ENCODE results near the gene ADGRG1.

The ADGRG1 gene

DNA sequence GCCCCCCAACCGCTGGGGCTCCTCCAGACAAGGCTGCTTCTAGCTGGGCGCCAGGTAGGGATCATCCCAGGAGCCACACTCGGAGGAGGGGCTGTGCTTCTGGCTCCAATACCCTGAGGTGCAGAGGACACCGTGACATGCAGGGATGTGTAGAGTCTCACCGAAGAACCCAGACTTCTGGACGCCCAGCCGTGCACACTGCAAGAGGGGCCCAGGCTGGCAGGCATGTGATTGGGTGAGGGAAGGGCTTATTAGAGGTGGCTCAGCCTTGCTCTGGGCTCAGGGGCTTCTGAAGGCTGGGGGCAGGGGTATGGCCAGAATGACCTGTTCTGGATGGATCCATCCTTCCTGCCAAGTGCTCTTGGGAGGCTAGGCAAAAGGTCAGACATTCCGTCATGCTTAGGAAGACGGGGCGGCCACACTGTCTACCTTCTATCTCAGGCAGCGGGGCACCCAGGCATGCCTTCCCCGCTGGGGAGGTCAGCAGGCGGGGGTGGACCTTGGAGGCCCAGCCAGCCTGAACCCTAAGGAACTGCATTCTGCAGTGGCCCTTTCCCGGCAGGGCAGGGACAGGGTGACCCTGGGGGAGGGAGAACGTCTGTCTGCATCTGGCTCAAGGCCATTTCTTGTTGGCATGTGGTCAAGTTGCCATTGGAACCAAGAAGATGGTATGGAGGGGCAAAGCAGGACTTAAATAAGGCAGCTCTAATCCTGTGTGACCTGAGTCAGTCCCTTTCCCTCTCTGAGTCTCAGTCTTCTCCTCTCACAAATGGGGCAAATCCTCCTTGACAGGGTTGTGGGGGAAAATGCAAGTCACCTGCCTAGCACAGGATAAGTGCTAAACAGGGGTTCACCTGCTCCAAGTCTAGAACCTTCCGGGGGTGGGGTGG, 5.8 kb upstream of the ADGRG1 start:
- peak in 1 of 2 donors; percentile 39 for DNase-seq
- H3K18ac ChIP-seq (ENCODE audit: low read length): peak overlapping the region; percentile 79
- peak overlapping the region; percentile 55 for H4K8ac ChIP-seq (ENCODE audit: low read depth, low read length)
- WGBS (ENCODE audit: extremely low coverage, insufficient coverage, insufficient read length): no CpG with 5 or more reads among the region's 16 CpGs
- H3K27ac ChIP-seq (ENCODE audit: low read depth, low read length): peak overlapping the region; percentile 80
- H4K91ac ChIP-seq (ENCODE audit: low read depth, low read length): peak overlapping the region; percentile 84
- H2AFZ ChIP-seq (ENCODE audit: insufficient read depth, low read length, poor library complexity): peak overlapping the region; percentile 19
- peak overlapping the region; percentile 37 for H2BK12ac ChIP-seq (ENCODE audit: low read length)
- H3K4me2 ChIP-seq (ENCODE audit: low read length): no peak overlapping the region
- no peak overlapping the region for H3K4me3 ChIP-seq (ENCODE audit: low read depth, low read length)
- H3K14ac ChIP-seq (ENCODE audit: low read length): peak overlapping the region; percentile 71
- peak overlapping the region; percentile 9 for H4K12ac ChIP-seq (ENCODE audit: low read depth, low read length)
- H2BK120ac ChIP-seq (ENCODE audit: insufficient read depth, low read length, poor library complexity): peak overlapping the region; percentile 87
- no peaks in the 10 kb centered on the region for H3K27me3 ChIP-seq (ENCODE audit: insufficient read depth, low read length)
- peak overlapping the region; percentile 18 for H3K4ac ChIP-seq (ENCODE audit: low read depth, low read length)
- H2AK5ac ChIP-seq (ENCODE audit: low read length): peak overlapping the region; percentile 6
- no peaks in the 10 kb centered on the region for H3K9me3 ChIP-seq (ENCODE audit: insufficient read depth, low read depth, low read length)
- peak overlapping the region; percentile 16 for H2BK5ac ChIP-seq (ENCODE audit: low read depth, low read length, poor library complexity)
- peaks cover 70 to 75% of the 10 kb centered on the region in 2 experiments for H3K4me1 ChIP-seq (ENCODE audit: control insufficient read depth in 1 of 2, insufficient read depth in 2 of 2, low read length in 2 of 2)
- peaks cover 18% of the 10 kb centered on the region for H3K79me2 ChIP-seq (ENCODE audit: control insufficient read depth, insufficient read depth, low read length, poor library complexity)
- no peak overlapping the region for H3K9ac ChIP-seq (ENCODE audit: low read length)
- H3K23ac ChIP-seq (ENCODE audit: low read length): no peak overlapping the region
- H3K36me3 ChIP-seq (ENCODE audit: control insufficient read depth in 1 of 2, insufficient read depth in 2 of 2, low read length in 2 of 2): no peaks in the 10 kb centered on the region
- H3K79me1 ChIP-seq (ENCODE audit: low read length): peaks cover 63% of the 10 kb centered on the region

DNA sequence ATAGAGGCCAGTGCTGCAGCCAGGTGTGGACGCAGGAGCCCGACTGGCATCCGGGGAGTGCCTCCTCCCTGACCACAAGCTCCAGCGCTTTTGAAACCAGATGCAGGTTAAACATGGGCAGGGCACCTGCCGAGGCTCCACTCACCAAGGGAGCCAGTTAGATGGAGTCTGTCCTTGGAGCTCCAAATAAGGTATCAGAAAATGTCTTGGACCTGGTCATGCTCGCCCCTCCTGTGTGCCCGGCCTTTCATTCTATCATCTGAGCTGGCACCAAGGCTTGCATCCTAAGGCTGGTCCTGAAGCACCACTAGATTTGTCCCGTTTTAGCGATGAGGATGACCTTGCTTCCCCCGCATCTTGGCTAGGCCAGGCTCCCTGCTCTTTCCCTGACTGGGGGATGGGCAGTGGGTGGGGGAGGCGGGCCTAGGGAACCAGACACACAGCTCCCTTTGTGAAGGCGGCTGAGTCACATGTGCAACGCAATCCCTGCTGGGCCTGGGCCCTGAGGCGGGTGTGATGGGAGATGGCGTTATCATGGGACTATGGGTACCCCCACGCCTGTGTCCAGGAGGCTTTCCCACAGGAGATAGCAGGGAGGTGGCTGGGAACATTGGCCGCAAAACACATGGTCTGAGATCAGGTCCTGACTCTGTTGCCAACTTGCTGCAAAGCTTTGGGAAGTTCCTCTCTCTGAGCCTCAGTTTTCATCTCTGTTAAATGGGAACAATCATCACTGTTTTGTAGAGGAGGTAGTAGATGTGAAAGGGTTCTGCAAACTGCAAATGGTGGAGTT, 5.0 kb upstream of the ADGRG1 start:
- no peak overlapping the region for H3K9ac ChIP-seq (ENCODE audit: low read length)
- H3K79me1 ChIP-seq (ENCODE audit: low read length): peaks cover 65% of the 10 kb centered on the region
- peak overlapping the region; percentile 44 for H2AK5ac ChIP-seq (ENCODE audit: low read length)
- peak overlapping the region; percentile 37 for H2BK12ac ChIP-seq (ENCODE audit: low read length)
- peaks cover 18% of the 10 kb centered on the region for H3K79me2 ChIP-seq (ENCODE audit: control insufficient read depth, insufficient read depth, low read length, poor library complexity)
- peak overlapping the region; percentile 5 for H3K4ac ChIP-seq (ENCODE audit: low read depth, low read length)
- H3K4me3 ChIP-seq (ENCODE audit: low read depth, low read length): no peak overlapping the region
- H2AFZ ChIP-seq (ENCODE audit: insufficient read depth, low read length, poor library complexity): peak overlapping the region; percentile 9
- peak; percentile 84 to 93 for DNase-seq
- peak overlapping the region; percentile 80 for H3K27ac ChIP-seq (ENCODE audit: low read depth, low read length)
- WGBS (ENCODE audit: extremely low coverage, insufficient coverage, insufficient read length): no CpG with 5 or more reads among the region's 17 CpGs
- no peaks in the 10 kb centered on the region for H3K9me3 ChIP-seq (ENCODE audit: insufficient read depth, low read depth, low read length)
- peak overlapping the region; percentile 71 for H3K14ac ChIP-seq (ENCODE audit: low read length)
- no peak overlapping the region for H3K23ac ChIP-seq (ENCODE audit: low read length)
- peak overlapping the region; percentile 22 for H3K18ac ChIP-seq (ENCODE audit: low read length)
- no peaks in the 10 kb centered on the region for H3K36me3 ChIP-seq (ENCODE audit: control insufficient read depth in 1 of 2, insufficient read depth in 2 of 2, low read length in 2 of 2)
- H3K4me1 ChIP-seq (ENCODE audit: control insufficient read depth in 1 of 2, insufficient read depth in 2 of 2, low read length in 2 of 2): peaks cover 78 to 83% of the 10 kb centered on the region in 2 experiments
- H4K8ac ChIP-seq (ENCODE audit: low read depth, low read length): peak overlapping the region; percentile 55
- H3K4me2 ChIP-seq (ENCODE audit: low read length): peak overlapping the region; percentile 7
- peak overlapping the region; percentile 62 for H2BK5ac ChIP-seq (ENCODE audit: low read depth, low read length, poor library complexity)
- H4K12ac ChIP-seq (ENCODE audit: low read depth, low read length): no peak overlapping the region
- peak overlapping the region; percentile 87 for H2BK120ac ChIP-seq (ENCODE audit: insufficient read depth, low read length, poor library complexity)
- peak overlapping the region; percentile 87 for H4K91ac ChIP-seq (ENCODE audit: low read depth, low read length)
- H3K27me3 ChIP-seq (ENCODE audit: insufficient read depth, low read length): no peaks in the 10 kb centered on the region

DNA sequence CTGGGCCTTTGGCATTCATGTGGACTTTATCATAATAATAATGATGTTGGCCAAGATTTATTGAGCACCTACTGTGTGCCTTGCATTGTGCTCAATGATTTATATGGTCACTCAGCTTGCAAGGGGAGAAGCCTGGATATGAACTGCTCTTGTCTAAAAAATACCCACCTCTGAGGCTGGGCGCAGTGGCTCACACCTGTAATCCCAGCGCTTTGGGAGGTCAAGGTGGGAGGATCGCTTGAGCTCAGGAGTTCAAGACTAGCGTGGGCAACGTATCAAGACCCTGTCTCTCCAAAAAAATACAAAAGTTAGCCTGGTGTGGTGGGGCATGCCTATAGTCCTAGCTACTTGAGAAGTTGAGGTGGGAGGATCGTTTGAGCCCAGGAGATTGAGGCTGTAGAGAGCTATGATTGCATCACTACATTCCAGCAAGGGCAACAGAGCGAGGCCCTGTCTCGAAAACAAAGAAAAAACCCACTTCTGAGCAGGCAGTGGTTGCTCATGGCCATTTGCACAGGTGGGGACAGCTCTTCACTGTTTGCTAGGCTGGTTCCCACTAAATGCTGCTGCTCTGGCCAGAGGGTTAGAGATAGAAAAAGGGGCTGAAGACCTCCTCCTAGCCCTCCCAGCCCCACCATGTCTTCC, 4.3 kb upstream of the ADGRG1 start:
- no peak overlapping the region for H4K12ac ChIP-seq (ENCODE audit: low read depth, low read length)
- peak overlapping the region; percentile 6 for H2AFZ ChIP-seq (ENCODE audit: insufficient read depth, low read length, poor library complexity)
- peak overlapping the region; percentile 12 for H3K4ac ChIP-seq (ENCODE audit: low read depth, low read length)
- H2BK12ac ChIP-seq (ENCODE audit: low read length): peak overlapping the region; percentile 78
- H3K4me1 ChIP-seq (ENCODE audit: control insufficient read depth in 1 of 2, insufficient read depth in 2 of 2, low read length in 2 of 2): peaks cover 81 to 85% of the 10 kb centered on the region in 2 experiments
- peak overlapping the region; percentile 62 for H2BK5ac ChIP-seq (ENCODE audit: low read depth, low read length, poor library complexity)
- H3K23ac ChIP-seq (ENCODE audit: low read length): no peak overlapping the region
- H3K36me3 ChIP-seq (ENCODE audit: control insufficient read depth in 1 of 2, insufficient read depth in 2 of 2, low read length in 2 of 2): no peaks in the 10 kb centered on the region
- peak in 1 of 2 donors; percentile 55 for DNase-seq
- no peaks in the 10 kb centered on the region for H3K9me3 ChIP-seq (ENCODE audit: insufficient read depth, low read depth, low read length)
- H3K27me3 ChIP-seq (ENCODE audit: insufficient read depth, low read length): no peaks in the 10 kb centered on the region
- H3K9ac ChIP-seq (ENCODE audit: low read length): no peak overlapping the region
- peak overlapping the region; percentile 40 for H3K14ac ChIP-seq (ENCODE audit: low read length)
- H4K91ac ChIP-seq (ENCODE audit: low read depth, low read length): peak overlapping the region; percentile 87
- H3K27ac ChIP-seq (ENCODE audit: low read depth, low read length): peak overlapping the region; percentile 77
- H2AK5ac ChIP-seq (ENCODE audit: low read length): peak overlapping the region; percentile 36
- peaks cover 22% of the 10 kb centered on the region for H3K79me2 ChIP-seq (ENCODE audit: control insufficient read depth, insufficient read depth, low read length, poor library complexity)
- H3K18ac ChIP-seq (ENCODE audit: low read length): peak overlapping the region; percentile 88
- no peak overlapping the region for H3K4me3 ChIP-seq (ENCODE audit: low read depth, low read length)
- H4K8ac ChIP-seq (ENCODE audit: low read depth, low read length): peak overlapping the region; percentile 36
- no peak overlapping the region for H3K4me2 ChIP-seq (ENCODE audit: low read length)
- no CpG with 5 or more reads among the region's 8 CpGs for WGBS (ENCODE audit: extremely low coverage, insufficient coverage, insufficient read length)
- peak overlapping the region; percentile 73 for H2BK120ac ChIP-seq (ENCODE audit: insufficient read depth, low read length, poor library complexity)
- peaks cover 68% of the 10 kb centered on the region for H3K79me1 ChIP-seq (ENCODE audit: low read length)
